Muscle layer of colon (tissue), 2 donors: Measurements from ENCODE around the gene IFIT2.
"Not testable (repeated sequence)": the region's sequence is repeated elsewhere in the genome, so short reads cannot be mapped to it uniquely, and the experiment has no call there.

Source experiments
- H3K27ac ChIP-seq: one replicate; pipeline ENCODE4 v1.7.0; 2013; ENCODE audit warnings: low read depth, mild to moderate bottlenecking, low read length, moderate library complexity
- H3K27me3 ChIP-seq, 2 donors: one replicate each; pipeline ENCODE4 v1.7.0; 2013; ENCODE audit warnings: low read length in 2 of 2, mild to moderate bottlenecking in 2 of 2; ENCODE audit not compliant: insufficient read depth in 2 of 2, control insufficient read depth in 1 of 2
- H3K36me3 ChIP-seq: one replicate; pipeline ENCODE4 v1.7.0; 2013; ENCODE audit warnings: mild to moderate bottlenecking, low read length; ENCODE audit not compliant: insufficient read depth
- H3K4me1 ChIP-seq: one replicate; pipeline ENCODE4 v1.7.0; 2013; ENCODE audit warnings: mild to moderate bottlenecking, low read length; ENCODE audit not compliant: insufficient read depth
- H3K4me3 ChIP-seq, 2 donors: one replicate each; pipeline ENCODE4 v1.7.0; 2013; ENCODE audit warnings: low read length in 2 of 2, low read depth in 1 of 2, mild to moderate bottlenecking in 1 of 2, moderate library complexity in 1 of 2
- H3K9ac ChIP-seq: one replicate; pipeline ENCODE4 v1.7.0; 2013; ENCODE audit warnings: low read length
- H3K9me3 ChIP-seq: one replicate; pipeline ENCODE4 v1.7.0; 2013; ENCODE audit warnings: mild to moderate bottlenecking, low read length
- donor health status: abdominal sarcoma.
- donor health status: Adenocarcinoma of cecum.

The IFIT2 gene

DNA sequence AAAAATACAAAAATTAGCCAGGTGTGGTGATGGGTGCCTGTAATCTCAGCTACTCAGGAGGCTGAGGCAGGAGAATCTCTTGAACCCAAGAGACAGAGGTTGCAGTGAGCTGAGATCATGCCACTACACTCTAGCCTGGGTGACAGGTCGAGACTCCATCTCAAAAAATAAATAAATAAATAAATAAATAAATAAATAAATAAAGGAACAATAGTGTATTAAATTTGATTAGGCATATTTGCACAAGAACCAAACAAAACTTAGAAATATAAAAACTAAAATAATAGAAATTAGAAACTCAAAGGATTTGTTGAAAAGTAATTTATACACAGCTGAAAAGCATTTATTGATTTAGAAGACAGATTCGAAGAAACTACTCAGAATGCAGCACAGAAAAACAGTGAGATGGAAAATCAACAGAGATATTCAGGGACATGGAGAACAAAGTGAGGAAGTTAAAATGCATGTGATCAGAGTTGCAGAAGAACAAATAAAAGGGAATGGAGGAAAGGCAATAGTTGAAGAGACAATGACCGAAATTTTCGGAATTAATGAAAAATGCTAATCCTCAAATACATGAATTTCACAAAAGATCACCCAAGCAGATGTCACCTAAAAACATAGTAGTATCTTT lies 43.6 kb downstream of the IFIT2 start:
- Histone ChIP-seq H3K4me1 (no peaks in the 10 kb centered on the region), H3K4me3 (no peak overlapping the region), H3K9me3 (no peaks in the 10 kb centered on the region), H3K27me3 (no peaks in the 10 kb centered on the region), H3K36me3 (no peaks in the 10 kb centered on the region), H3K9ac (no peak overlapping the region), H3K27ac (no peak overlapping the region)

DNA sequence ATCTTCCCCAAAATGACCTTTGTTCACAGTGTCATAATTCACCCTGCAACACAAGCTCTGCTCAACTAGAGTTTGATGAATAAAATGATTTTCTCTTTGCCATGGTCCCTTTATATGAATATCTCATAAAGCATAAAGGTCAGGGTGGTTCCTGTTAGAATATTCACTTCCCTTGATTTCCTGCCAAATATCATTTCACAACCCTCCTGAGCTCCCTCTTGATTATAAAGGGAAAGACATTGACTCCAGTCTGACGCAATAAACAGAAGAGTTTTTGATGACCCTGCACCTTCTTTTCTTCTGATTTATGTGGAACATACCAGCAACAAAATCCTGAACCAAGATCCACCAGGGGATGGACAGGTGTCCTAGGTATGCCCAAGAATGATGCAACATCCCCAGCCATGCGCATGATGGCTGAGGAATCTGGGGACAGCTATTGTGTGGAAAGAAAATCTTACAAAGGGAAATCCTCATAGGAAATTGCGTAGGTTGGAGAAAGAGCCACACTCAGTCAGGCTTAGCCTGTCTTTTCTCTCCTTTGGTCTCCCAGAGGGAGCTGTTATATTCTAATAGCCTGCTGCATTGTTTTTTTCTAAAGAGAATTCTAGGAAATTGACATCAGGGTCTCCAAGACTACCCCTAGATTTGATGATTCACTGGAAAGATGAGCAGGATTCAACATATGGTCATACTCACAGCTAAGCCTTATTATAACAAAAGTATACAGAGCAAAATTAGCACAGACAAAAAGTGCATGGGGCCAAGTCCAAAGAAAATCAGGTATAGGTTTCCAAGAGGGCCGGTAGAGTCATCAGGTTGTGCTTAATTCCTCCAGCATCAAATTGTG lies 44.8 kb downstream of the IFIT2 start:
- H3K27ac ChIP-seq, result no peak overlapping the region
- peaks cover 7% of the 10 kb centered on the region for H3K4me1 ChIP-seq
- H3K4me3 ChIP-seq, result no peak overlapping the region
- H3K27me3 ChIP-seq, result no peaks in the 10 kb centered on the region
- no peaks in the 10 kb centered on the region for H3K36me3 ChIP-seq
- no peak overlapping the region for H3K9ac ChIP-seq
- H3K9me3 ChIP-seq, result no peaks in the 10 kb centered on the region

DNA sequence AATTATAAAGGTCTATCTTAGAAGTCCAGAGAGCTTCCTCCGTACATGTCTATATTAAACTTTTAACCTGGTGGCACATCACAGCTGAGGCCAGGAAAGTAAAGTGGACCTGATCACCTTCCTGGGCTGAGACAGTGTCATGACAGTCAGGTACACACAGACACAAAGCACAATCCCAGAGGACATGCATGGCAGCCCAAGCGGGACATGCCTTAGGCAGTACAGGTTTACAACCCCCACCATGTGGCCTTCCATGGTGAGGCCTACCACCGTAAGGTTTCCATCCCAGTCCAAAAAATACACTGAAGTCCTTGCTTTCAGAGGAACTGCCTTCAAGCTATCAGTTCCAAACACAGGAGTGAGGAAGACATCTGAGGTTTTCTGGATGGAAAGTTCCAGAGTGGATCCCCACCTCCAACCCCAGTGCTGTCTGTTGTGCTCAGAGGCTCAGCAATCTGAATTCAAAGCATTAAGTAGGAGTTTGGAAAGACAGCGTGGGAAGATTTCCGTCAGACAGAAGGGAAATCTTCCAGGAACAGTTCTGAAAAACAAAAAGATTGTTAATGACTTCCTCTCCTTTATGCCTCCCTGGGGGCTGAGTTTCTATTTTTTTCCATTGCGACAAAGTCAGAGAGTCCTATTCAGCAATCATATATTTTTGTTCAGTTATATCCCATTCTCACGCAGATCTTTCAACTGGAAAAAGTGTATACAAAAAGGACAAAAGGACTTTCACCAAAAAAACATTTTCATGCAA lies 46.0 kb downstream of the IFIT2 start:
- Histone ChIP-seq H3K36me3 (no peaks in the 10 kb centered on the region), H3K27ac (no peak overlapping the region), H3K4me3 (no peak overlapping the region), H3K9ac (no peak overlapping the region), H3K9me3 (no peaks in the 10 kb centered on the region), H3K4me1 (peaks cover 15% of the 10 kb centered on the region), H3K27me3 (no peaks in the 10 kb centered on the region)

DNA sequence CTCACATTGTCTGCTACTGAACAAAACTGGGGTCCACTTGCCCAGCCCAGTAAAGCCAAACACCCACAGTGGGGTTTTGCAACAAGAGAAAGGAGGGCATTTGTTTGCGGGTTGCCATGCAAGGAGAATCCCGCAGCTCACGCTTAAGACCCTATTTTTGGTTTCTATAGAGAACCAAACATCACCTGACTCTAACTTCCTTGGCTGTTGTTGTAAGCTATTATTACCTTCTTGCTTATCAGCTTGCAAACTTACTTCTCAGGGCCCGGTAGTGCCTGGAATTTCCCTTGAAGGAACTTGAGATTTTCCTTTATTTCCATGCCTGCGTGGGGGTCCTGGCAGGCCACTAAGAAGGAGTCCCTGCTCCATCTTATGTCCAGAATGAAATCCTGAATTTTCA lies 46.6 kb downstream of the IFIT2 start:
- no peak overlapping the region for H3K9ac ChIP-seq
- H3K9me3 ChIP-seq, result no peaks in the 10 kb centered on the region
- no peaks in the 10 kb centered on the region for H3K36me3 ChIP-seq
- H3K27me3 ChIP-seq, result no peaks in the 10 kb centered on the region
- H3K4me1 ChIP-seq, result peaks cover 15% of the 10 kb centered on the region
- H3K27ac ChIP-seq, result no peak overlapping the region
- no peak overlapping the region for H3K4me3 ChIP-seq

DNA sequence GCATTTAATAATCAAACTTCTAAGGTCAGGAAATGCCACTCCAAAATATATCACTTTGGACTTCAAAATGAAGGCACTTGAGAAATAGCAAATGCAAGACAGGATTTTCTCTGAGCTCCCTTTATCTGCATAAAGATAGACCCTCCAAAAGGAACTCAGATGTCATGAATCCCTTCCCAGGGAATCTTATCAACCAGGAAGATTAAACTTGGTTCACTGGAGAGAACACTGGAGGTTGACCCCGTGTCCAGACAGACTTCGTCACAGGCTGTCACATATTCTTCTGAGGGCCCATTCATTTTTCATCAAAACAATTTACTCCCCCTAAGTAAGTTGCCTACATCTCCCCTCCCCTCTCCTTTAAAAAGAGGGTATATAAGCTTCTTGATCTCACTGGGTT lies 47.1 kb downstream of the IFIT2 start:
- Histone ChIP-seq H3K36me3 (no peaks in the 10 kb centered on the region), H3K9ac (no peak overlapping the region), H3K27ac (no peak overlapping the region), H3K27me3 (no peaks in the 10 kb centered on the region), H3K4me3 (no peak overlapping the region), H3K9me3 (no peaks in the 10 kb centered on the region), H3K4me1 (peaks cover 15% of the 10 kb centered on the region)

DNA sequence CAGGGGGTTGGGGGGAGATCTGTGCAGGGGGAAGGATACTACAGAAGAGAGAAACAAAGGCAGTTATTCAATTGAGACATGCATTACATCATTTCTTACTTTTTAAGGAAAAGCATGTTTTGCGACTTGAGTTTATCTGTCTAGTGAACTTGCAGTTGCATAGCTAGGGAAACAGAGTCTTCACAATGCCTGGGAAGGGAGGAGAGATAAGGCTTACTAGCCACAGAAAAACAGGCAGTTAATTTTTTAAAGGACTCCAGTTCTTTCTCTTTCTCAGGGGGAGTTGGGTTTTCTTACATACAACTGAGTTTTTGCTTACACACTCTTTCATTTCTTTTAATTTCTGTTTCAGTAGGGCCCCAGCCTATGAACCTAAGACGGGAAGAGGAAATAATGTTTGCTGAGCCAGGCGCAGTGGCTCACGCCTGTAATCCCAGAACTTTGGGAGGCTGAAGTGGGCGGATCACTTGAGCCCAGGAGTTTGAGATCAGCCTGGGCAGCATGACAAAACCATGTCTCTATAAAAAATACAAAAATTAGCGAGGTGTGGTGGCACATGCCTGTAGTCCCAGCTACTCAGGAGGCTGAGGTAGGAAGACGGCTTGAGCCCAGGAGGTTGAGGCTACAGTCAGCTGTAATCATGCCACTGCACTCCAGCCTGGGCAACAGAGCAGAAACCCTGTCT lies 48.9 kb downstream of the IFIT2 start:
- not testable (repeated sequence) for H3K36me3 ChIP-seq, H3K27ac ChIP-seq, H3K4me3 ChIP-seq, H3K9me3 ChIP-seq, H3K9ac ChIP-seq, H3K27me3 ChIP-seq
- peaks cover 15% of the 10 kb centered on the region for H3K4me1 ChIP-seq

DNA sequence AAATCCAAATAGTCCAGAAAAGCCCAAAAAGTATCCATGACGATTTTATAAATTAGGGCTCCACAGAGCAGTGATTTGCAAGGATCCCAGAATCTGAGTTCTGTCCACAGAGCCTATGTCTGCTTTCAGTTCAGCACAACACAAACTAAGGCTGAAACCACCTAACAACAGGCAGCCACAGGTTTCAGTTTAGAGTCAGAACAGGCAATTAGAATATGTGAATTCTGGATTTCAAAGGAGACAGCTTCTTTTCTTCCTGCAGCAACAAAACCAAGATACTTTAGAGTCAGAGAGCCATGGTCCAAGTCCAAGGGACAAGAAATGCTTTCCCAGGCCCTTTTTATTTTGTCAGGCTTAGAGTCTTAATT lies 49.5 kb downstream of the IFIT2 start:
- Histone ChIP-seq H3K4me3 (no peak overlapping the region), H3K27me3 (no peaks in the 10 kb centered on the region), H3K36me3 (no peaks in the 10 kb centered on the region), H3K4me1 (peaks cover 15% of the 10 kb centered on the region), H3K9ac (no peak overlapping the region), H3K9me3 (no peaks in the 10 kb centered on the region), H3K27ac (peak overlapping the region; percentile 4)

DNA sequence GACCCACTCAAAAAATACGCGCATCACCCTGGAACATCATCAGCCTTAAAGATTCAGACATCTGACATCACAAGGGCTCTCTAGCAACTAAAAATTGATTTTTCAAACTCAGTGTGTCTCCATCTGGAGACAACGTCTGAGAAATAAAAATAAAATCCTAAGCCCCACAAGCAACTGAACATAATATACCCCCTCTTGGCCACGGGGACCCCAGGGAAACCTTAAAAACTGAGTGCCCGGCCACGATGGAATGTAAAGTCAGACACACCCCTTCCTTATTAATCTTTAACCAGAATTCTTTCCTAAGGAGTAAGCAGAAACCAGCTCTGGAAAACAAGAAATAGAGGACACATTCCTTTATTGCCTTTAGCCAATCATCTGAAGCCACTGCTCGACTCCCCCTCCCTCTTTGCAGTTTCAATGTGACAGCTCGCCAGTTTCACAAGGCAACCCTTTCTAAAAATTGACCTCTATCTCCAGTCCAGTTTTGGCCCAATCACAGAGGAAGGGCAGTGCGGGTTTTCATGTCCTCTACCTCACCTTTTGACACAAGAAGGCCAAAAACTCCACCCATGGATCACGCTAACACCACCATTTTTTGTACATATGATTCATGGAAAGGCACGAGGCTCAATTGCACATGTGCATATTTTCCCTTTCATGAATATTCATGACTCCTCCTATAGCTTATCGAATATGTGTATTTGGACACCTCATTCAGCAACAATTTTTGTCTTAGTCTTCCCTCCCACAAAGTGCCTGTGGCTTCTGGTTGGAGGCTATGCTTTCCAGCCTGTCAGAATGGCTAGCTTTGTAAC lies 50.1 kb downstream of the IFIT2 start:
- Histone ChIP-seq H3K9me3 (no peaks in the 10 kb centered on the region), H3K36me3 (no peaks in the 10 kb centered on the region), H3K27me3 (no peaks in the 10 kb centered on the region), H3K4me1 (peaks cover 15% of the 10 kb centered on the region), H3K4me3 (no peak overlapping the region), H3K27ac (peak overlapping the region; percentile 4), H3K9ac (no peak overlapping the region)

DNA sequence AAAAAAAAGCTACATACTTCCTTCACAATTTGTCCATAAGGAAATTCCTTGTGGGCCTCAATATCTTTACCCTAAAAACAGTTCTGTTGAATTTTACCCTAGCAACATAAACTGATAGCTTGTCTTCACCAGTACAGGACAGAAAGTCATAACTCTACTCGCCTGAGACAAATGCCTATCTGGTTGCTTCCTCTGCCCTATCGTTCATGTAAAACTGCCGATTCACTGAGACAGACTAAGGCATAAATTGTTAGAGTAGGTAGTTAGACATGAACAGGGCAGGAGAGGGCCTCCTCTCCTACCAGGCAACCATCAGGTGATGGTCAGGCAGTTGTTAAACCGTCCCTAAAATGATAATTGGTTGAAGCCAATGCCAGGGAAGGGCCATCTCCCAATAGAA lies 51.0 kb downstream of the IFIT2 start:
- Histone ChIP-seq H3K9me3 (no peaks in the 10 kb centered on the region), H3K36me3 (no peaks in the 10 kb centered on the region), H3K9ac (no peak overlapping the region), H3K4me3 (no peak overlapping the region), H3K27ac (no peak overlapping the region), H3K4me1 (peaks cover 15% of the 10 kb centered on the region), H3K27me3 (no peaks in the 10 kb centered on the region)

DNA sequence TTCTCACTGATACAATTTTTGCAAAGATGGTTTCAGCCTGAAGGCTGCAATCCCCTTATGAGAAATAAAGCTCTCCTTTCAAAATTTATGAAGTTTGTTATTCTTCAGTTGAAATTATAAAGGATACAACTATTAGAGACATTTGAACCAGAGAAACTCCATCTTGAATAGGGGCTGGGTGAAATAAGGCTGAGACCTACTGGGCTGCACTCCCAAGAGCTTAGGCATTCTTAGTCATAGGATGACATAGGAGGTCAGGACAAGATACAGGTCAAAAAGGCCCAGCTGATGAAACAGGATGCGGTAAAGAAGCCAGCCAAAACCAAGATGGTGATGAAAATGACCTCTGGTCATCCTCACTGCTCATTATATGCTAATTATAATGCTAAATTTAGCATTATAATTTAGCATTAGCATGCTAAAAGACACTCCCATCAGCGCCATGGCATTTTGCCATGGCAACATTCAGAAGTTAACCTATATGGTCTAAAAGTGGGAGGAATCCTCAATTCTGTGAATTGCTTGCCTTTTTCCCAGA lies 53.6 kb downstream of the IFIT2 start:
- H3K4me3 ChIP-seq, result no peak overlapping the region
- H3K4me1 ChIP-seq, result peaks cover 15% of the 10 kb centered on the region
- no peak overlapping the region for H3K9ac ChIP-seq
- H3K27me3 ChIP-seq, result no peaks in the 10 kb centered on the region
- H3K27ac ChIP-seq, result no peak overlapping the region
- H3K9me3 ChIP-seq, result no peaks in the 10 kb centered on the region
- H3K36me3 ChIP-seq, result no peaks in the 10 kb centered on the region
